Embryonic facial prominence (tissue), 1 donor: ENCODE measurements around the gene ASPDH.

Source experiments
- DNase-seq: peaks from one replicate; pipeline ENCODE4 v3.0.0-alpha.2; 2016; ENCODE audit errors: extremely low spot score

Gene ASPDH

DNA sequence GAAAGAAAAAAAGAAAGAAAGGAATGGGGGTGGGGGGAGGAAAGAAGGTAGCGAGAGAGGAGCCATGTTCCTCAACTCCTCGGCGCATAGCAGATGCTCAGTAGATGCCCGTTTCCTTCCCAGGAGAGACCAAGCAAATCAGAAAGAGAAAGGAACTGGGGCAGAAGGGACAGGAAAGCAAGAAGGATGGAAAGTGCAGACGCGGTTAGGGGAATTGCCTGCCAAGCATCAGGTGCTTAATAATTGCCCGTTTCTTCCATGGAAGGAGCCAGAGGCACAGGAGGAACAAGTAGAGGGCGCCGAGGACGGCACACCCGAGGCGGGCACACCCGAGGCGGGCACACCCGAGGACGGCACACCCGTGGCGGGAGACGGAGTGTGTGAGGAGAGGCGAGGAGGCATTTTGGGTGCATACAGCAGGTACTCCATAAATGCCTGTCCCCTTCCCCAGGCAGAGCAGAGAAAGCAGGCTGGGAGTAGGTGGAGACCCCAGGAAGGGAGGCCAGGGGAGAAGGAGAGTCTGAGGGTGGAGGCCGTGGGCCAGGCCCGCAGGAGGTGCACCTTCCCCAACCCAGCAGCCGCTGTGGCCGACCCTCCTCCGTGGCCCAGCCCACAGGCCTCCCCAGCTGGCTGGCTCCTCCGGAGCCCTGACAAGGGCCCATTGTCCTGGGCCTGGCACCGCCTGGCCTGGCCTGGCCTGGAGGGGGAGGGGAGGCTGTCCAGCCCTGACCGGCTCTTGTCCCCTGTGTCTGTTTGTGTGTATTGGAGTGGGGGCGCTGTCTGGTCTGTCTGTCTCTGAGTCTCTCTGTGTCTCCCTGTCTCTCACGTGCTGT is 17.3 kb downstream of the ASPDH start:
- no peak for DNase-seq

DNA sequence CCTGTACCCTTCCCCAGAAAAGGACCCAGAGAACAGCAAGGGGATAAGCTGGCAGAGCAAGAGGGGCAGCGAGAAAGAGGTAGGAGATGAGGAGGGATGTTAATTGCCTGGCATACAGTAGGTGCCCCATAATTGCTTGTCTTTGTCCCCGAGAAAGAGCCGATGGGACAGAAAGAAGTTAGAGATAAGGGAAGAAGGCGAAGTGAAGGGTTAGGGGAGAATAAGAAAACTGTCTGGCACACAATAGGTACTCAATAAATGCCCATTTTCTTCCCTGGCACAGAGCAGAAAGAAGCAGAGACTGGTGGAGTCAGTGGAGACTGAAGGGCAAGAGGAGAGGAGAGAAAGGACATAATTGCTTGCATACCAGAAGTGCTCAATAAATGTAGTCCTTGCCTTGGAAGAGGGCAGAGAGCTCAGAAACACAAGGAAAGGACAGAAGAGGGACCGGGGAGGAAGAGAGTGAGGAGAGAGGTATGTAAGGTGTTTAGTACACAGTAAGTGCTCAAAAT is 18.6 kb downstream of the ASPDH start:
- DNase-seq, result no peak

DNA sequence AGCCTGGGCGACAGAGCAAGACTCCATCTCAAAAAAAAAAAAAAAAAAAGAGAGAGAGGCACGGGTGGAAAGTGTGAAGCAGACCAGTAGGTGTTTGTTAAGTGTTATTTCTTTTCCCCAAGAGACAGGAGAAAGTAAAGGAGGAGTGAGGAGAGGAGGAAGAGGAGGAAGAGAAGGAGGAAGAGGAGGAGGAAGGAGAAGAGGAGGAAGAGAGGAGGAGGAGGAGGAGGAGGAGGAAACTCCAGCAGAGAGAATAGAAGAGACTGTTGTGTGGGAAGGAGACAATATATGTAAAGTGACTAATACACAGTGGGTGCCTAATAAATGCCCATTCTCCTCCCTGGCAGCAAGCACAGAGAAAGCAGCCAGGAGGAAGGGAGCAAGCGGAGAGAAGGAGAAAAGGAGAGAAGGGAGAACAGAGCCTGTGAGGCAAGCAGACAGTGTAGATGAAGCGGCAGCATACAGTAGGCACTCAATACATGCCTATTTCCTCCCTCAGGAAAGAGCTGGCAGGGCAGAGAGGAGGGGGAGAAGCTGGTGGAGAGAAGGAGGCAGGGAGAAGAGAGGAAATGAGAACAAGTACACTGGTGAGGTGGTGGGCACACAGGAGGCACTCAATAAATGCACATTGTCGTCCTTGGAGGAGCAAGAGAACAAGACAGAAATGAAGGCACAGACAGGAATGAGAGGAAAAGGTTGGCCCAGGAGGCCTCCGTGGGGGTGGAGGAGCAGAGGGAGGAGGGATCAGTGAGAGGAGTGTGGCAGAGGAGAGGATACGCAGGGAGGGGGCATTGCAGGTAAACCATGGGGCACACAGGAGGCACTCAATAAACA is 19.3 kb downstream of the ASPDH start:
- DNase-seq, result no peak

DNA sequence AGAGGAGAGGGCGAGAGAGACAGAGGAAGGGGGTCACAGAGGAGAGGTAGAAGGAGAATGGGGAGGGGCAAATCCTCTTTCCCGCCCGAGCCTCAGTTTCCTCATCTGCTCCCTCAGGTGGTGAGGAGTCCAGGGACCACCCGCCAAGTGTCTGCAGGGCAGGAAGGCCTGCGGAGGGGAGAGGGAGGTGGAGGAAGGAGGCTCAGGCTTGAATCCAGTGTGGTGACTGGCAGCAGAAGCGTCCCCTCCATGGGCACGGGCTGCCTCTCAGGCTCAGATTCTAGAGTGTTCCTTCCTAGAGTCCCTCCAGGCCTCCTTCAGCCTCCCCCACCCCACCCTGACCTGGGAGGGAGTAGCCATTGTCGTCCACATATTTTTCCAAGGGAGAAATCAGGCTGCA is 20.5 kb downstream of the ASPDH start:
- DNase-seq, result no peak

DNA sequence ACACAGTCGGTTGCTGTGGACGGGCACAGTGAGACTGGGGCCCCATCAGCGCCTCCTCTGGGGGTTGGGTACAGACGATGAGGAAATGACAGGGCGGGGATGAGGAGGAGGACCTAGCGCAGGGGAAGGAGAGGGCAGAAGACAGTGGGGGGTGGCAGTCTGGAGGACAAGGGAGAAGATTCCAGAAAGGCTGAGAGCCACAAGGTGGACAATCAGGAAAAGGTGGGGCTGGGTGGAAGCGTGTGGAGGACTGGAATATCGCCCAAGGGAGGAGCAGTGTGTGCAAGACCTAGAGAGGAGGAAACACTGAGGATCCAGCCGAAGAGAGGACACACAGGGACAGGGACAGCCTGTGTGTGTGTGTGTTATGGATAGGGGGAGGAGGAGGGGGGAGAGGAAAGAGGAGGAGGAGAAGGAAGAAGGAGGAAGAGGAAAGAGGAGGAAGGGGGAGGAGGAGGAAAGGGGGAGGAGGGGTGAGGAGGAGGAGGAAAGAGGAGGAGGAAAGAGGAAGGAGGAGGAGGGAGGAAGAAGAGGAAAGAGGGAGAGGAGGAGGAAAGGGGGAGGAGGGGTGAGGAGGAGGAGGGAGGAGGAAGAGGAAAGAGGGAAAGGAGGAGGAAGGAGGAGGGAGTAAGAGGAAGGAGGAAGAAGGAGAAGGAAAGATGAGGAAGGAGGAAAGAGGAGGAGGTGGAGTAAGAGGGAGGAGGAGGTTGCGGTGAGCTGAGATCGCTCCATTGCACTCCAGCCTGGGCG is 21.2 kb downstream of the ASPDH start:
- no peak for DNase-seq

DNA sequence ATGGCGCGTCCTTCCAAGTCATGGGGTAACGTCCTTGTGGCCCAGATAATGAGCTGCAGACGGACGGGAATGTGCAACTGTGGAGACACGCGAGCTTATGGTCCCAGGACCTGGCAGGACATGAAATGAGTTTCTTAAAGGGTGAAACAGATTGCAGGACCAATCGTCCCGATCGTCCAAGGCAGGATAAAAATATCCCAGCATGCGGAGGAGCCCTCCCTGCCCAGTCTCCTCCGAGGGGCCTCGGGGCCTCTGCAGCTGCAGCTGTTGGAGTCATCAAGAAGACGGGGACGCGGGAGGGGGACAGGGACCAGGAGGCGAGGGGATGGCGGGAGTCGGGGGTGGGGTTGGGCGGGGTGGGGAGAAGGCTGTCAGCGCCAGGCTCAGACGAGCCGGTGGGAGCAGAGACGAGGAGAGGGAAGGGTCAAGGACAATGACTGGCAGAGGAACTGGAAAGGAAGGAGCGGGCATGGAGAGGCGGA is 22.7 kb downstream of the ASPDH start:
- no peak for DNase-seq

DNA sequence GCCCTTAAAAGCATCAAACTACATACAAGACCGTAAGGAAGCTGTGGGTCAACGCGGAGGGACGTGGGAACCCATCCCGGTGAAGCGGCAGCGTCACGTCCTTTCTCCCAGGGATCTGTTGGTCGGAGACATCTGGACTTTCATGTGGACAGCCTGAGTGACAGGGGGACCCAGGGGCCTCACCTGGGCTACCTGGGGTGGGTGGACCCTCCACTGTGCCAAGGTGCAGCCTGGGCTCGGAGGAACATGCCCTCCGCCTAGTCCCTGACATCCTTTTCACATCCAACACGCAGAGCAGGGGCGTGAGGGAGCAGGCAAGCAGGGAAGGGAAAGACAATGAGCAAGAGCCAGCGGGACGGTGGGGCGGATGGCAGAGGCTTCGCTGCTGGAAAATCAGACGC is 23.3 kb downstream of the ASPDH start:
- DNase-seq, result no peak

DNA sequence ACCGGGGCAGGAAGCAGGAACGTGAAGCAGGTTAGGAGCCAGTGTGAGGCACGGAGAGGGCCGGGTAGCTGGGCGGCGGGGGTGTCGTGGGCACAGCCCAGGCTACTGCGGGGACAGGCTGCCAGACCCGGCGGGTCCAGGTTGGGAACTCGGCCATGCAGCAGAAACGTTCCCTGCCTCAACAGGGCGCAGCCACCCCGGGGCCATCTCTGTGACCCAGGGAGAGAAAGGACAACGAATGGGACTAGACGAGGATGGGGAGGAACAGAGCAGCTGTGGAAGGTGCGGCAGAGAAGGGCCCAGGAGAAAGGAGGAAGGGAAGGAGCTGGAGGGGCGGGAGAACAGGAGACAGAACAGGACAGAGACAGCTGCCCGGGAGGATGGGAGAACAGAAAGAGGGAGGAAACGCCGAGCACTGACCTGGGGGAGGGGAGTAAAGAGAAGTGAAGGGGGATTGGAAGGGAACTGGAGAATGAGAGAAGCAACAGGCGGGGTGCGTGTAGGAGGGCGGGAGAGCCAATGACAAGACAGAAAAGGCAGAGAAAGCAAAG is 24.2 kb downstream of the ASPDH start:
- DNase-seq, result no peak

DNA sequence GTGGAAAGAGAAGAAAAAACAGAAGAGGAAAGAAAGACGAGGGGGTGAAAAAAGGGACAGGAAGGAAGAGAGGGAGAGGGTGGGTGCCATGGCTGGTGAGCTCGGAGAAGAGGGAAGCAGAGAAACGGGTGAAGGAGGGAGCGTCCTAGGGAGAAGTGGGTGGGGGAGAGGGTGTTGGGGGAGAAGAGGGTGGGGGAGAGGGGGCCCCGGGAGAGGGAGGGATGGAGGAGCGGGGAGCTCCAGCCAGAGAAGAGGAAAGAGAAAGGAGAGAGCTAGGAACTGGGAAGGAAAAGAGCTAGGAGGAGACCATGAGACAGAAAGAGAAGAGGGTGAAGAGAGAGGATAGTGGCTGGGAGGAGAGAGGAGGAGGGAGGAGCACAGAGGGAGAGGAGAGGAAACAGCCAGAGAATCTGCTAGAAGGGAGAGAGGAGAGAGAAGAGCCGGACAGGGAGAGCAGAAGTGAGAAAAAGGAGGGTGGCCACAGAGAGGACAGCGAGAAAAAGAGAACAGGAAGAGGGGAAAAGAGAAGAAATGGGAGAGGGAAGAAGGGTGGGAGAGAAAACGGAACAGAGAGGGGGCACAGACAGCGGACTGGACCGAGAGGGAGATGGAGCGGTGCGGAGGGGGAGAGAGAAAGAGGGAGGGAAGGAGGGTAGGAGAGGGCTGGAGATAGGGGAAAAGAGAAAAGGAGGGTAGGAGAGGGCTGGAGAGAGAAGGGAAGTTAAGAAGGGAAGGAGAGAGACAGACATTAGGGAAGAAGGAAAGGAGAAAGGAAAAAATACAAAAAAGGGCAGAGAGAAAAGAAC is 25.1 kb downstream of the ASPDH start:
- DNase-seq, result no peak

DNA sequence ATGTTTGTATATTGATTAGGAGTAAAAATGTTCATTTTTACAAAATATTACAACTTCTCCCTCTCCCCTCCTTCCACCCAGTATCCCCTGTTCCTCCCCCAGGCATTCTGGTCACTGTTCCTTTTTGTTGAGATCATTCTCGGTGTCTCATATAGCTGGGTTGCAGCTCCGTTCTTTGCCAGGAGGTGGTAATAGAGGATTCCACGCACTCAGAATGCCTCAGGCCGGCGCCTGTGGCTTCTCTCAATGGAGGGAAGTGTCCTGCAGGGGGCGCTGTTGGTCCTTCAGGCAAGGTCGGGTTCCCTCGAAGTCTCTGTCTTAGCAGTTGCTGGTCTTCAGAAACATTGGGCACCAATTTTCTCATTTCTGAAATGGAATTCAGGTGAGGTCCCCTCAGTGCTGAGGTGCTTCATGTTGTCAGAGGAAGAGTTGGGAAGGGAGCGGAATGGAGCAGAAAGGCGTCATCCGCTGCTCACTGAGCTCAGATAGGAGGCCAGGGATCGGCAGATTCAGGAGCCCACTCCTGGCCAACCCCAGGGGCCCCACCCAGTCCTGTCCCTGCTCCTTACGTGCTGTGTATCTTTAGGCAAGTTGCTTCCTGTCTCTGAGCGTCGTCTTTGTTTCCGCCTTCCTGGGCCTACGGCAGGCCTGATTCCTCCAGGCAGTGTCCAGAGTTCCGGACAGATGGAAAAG is 26.7 kb downstream of the ASPDH start:
- DNase-seq, result no peak

DNA sequence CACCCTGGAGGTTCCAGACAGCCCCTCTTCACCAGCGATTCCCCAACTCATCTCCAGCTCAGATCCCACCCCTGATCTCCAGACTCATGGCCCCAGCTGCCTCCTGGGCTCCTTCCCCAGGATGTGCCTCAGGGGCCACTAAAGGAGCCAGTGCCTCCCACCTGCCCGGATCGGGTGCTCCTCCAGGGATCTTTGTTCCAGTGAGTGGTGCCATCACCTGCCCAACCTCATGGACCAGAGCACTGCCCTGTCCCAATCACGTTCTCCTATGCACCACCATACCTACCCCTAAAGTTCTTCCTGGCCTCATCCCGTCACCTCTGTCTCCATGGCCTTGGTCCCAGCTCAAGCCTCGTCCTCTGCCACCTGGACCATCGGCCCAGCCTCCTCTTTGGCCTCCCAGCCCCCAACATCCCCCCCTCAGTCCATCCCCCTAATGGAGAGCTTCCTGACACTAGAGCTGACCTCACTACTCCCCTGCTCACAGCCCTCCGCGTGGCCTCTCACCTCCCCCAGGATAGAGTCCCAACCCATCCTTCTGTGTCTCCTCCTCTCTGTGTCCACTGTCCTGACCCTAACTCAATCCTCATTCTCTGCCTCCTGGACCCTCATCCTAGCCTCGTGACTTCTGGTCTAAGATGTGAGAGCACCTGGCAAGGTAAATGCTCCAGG is 28.3 kb downstream of the ASPDH start:
- DNase-seq, result no peak

DNA sequence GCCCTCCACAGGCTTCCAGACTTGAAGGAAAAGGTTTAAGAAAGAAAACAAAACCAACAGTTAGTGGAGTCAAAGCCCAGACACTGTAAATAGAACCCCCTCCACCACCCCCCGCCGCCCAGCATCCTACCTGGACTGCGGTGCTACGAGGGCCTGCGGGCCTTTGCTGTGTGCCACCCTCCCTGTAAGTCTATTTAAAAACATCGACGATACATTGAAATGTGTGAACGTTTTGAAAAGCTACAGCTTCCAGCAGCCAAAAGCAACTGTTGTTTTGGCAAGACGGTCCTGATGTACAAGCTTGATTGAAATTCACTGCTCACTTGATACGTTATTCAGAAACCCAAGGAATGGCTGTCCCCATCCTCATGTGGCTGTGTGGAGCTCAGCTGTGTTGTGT is 30.8 kb downstream of the ASPDH start:
- no peak for DNase-seq

DNA sequence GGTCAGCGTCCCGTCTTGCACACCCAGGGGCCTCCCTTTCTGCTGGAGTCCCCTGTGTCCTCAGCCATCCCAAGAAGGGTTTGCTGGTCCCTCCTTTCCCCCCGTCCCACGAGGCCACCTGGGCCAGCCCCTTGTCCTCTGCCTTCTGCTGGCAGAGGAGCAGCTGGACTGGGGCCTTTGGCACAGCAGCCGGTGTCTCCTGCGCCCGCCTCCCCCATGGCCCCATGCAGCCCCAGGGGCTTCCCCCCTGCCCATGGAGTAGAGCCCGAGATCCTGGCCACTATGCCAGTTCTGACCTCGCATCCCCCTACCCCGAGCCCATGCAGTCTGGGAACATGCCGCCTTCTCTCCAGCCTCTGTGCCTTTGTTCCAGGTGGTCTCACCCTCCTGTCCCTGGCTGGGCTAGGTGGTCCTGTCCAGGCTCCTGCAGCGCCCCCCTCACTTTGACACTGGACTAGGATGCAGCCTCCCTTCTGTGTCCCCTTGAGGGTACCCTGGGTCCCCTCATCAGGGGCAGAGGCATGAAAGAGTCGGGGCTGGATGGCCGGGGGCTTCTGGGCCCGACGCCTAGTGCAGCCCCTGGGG is 31.4 kb downstream of the ASPDH start:
- no peak for DNase-seq

DNA sequence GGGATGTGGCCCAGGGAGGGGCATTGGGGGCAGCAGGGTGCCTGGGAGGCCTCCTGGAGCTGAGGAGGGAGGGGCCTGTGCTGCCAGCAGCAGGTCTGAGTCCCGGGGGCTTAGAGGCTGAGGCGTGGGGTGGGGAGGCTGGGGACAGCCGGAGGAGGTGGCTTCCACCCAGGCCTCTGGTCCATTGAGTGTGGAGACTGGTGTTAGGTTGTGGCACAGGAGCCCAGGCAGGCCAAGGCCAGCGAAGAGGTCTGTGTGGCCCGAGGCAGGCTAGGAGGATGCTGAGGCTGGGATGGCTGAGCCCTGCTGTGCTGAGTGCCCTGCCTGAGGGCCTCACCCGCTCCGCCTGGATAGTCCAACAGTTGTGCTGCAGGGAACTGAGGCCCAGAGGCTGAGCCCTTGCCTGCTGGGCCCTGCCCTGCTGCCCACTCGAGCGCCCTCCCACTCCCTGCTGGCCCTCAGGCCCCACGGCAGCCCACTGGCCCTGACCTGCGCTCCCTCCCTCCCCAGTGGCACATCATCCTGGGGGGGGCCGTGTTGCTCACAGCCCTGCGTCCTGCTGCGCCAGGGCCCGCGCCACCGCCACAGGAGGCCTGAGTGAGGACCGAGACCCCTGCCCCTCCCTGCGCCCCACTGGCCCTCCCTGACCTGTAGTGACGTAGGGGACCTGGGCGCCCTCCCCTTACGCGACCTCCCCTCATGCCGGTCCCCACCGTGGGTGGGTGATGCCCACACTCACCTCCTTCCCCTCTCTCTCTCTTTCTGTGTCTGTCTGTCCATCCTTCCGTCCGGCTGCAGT is 32.2 kb downstream of the ASPDH start:
- no peak for DNase-seq

DNA sequence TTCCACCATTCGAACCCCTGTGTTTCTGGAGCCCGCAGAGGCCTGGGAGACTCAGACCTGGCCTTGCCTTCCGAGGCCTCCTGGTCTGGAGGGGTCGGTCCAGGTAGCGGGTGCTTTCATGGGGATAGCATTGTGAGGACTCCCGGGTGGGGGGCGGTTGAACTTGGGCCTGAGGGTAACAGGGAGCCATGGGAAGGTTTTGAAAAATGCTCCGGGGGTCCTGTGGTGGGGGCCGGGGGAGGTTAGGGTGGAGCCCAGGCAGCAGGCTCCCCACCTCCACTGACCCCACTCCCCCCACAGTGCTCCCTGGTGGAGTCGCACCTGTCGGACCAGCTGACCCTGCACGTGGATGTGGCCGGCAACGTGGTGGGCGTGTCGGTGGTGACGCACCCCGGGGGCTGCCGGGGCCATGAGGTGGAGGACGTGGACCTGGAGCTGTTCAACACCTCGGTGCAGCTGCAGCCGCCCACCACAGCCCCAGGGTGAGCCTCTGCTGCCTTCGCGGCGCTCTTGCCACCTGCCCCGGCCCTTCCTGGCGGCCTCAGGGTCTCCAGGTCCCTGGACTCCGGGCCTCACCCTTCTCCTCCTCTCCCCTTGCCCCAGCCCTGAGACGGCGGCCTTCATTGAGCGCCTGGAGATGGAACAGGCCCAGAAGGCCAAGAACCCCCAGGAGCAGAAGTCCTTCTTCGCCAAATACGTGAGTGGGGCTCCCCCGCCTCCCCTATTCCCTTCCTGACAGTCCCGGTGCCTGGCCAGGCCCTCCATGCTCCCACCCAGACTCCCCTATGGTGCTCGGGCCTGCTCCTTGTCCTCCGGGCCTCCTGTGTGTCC is 33.2 kb downstream of the ASPDH start:
- no peak for DNase-seq

DNA sequence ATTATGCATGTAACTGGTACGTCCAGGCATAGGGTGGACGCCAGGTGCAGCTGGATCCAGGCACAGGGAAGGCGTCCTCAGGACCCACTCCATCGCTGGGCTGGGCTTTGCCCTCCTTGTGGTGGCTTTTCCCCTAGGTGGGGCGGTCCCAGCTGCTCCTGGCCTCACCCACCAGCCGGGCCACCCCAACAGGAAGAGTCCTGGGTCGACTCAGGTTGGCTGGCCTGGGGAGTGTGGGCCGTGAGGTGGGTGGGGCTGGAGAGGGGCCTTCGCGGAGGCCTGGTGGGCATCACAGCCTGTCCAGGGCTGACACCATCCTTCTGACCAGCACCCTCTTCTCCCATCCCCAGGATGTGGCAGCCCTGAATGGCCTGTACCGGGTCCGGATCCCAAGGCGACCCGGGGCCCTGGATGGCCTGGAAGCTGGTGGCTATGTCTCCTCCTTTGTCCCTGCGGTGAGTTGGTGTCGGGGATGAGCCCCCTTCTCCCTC is 33.9 kb downstream of the ASPDH start:
- no peak for DNase-seq
